Occipital lobe (tissue), 2 donors: ENCODE results near the gene TMEM258. TPM values are rescaled to one million over a fixed set of nuclear protein-coding genes. Genes with fewer than 3 reads are reported as not detected.

Source experiments
- DNase-seq: peaks from one replicate; lab custom pipeline; 2025; lab: John Stamatoyannopoulos, UW
- total RNA-seq: library from RNA; depleted of rRNA; stranded (reverse); fragments of >200 nt; gene quantifications from one replicate; pipeline ENCODE4 v1.2.3, GENCODE V29; 2014

Gene TMEM258
- total RNA-seq, 1 donor from 2014 or later: 39.6 TPM

- no peak for DNase-seq
Measured at GRCh38 chr11:61762223-61762615, 30.2 kb downstream of the TMEM258 start.

- no peak for DNase-seq
Measured at GRCh38 chr11:61761440-61762222, 30.8 kb downstream of the TMEM258 start.

- DNase-seq: peak; percentile 71
Measured at GRCh38 chr11:61760946-61761345, 31.5 kb downstream of the TMEM258 start.

GRCh38 chr11:61757213-61757862, 35.1 kb downstream of the TMEM258 start:
- DNase-seq: no peak

GRCh38 chr11:61756452-61757212, 35.8 kb downstream of the TMEM258 start:
- DNase-seq: no peak

GRCh38 chr11:61756147-61756451, 36.3 kb downstream of the TMEM258 start:
- no peak for DNase-seq

- DNase-seq: no peak
Measured at GRCh38 chr11:61754534-61755482, 37.6 kb downstream of the TMEM258 start.

- DNase-seq: no peak
Measured at GRCh38 chr11:61753672-61754071, 38.7 kb downstream of the TMEM258 start.

- DNase-seq: no peak
Measured at GRCh38 chr11:61752925-61753521, 39.4 kb downstream of the TMEM258 start.

GRCh38 chr11:61752117-61752924, 40.1 kb downstream of the TMEM258 start, which contains the start of gene MYRF:
MYRF (plus strand) TSS chr11:61752636; CDS start chr11:61752745, 109 bp downstream.
- no peak for DNase-seq

GRCh38 chr11:61751384-61751783, 41.0 kb downstream of the TMEM258 start:
- no peak for DNase-seq

GRCh38 chr11:61750631-61751273, 41.6 kb downstream of the TMEM258 start:
- no peak for DNase-seq

GRCh38 chr11:61749591-61750217, 42.7 kb downstream of the TMEM258 start:
- peak; percentile 91 for DNase-seq

- DNase-seq: no peak
Measured at GRCh38 chr11:61747967-61748285, 44.5 kb downstream of the TMEM258 start.

- DNase-seq: peak; percentile 56
Measured at GRCh38 chr11:61747192-61747966, 45.0 kb downstream of the TMEM258 start.

GRCh38 chr11:61746442-61747191, 45.8 kb downstream of the TMEM258 start:
- no peak for DNase-seq

- DNase-seq: no peak
Measured at GRCh38 chr11:61745781-61746441, 46.5 kb downstream of the TMEM258 start.
